Stimulated activated CD8-positive, alpha-beta memory T cell treated with anti-CD3 and anti-CD28 coated beads, Interleukin-15, amount 100 ng/mL, for 48 hours (primary cell): Measurements from ENCODE around the gene DAGLA.

Source experiments
- DNase-seq, 2 donors: peaks; one replicate each; pipeline ENCODE4 v3.0.0-alpha.2; 2020; ENCODE audit warnings: low read depth in 2 of 2

DAGLA gene

DNA sequence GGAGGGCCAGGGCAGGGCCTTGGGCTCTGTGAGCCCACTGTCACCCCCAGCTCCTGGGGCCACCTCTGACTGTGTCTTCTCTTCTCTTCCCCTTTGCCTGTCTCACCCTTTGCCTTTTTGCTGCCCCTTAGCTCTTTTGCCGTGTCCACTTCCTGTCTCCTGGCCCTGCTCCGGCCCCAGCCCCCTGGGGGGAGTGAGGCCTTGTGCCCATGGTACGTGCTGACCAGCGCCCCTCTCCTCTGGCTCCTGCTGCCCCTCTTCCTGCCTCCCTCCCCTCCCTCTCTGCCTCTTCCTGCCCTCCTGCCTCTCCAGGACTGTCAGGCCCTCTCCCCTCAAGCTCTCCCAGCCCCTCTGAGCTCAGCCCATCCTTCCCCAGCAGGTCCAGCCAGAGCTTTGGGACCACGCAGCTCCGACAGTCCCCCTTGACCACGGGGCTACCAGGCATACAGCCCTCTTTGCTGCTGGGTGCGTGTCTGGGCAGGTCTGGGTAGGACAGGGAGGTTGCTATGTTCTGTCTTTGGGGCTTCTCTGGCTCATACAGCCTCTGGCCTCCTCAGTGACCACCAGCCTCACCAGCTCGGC lies 100.5 kb downstream of the DAGLA start:
- no peak for DNase-seq

DNA sequence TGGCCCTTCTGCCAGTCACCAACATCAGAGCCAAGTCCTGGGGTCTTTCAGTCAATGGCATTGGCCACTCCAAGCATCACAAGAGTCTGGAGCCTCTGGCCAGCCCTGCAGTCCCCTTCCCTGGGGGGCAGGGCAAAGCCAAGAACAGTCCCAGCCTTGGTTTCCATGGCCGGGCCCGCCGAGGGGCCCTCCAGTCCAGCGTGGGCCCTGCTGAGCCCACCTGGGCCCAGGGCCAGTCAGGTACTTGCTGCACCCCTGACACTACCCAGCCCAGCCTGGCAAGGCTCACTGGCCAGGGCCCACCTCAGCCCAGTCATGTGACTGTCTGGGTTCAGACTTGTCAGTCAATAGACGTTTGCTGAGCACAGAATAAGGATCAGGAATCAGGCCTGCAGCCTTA lies 101.4 kb downstream of the DAGLA start:
- DNase-seq: no peak

- no peak for DNase-seq
Measured at GRCh38 chr11:61782299-61782698, 102.1 kb downstream of the DAGLA start.

DNA sequence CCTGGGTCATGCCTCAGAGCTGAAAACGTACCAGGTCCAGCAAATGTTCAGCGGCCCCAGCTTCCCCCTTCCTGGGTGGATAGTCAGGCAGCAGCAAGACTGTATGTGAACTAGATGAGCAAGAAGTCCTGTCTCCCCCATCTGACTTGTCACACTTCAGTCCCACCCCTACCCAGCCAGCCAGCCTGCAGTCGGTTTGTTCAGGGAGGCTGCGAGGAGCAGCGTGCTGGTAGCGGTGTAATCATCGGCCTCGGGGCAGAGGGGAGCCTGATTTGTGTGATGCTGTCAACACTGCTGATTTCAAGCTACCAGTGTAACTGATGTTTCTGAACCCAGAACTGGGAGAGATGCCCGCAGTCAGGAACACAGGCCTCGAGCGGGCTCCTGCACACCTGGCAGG lies 102.7 kb downstream of the DAGLA start:
- no peak for DNase-seq

DNA sequence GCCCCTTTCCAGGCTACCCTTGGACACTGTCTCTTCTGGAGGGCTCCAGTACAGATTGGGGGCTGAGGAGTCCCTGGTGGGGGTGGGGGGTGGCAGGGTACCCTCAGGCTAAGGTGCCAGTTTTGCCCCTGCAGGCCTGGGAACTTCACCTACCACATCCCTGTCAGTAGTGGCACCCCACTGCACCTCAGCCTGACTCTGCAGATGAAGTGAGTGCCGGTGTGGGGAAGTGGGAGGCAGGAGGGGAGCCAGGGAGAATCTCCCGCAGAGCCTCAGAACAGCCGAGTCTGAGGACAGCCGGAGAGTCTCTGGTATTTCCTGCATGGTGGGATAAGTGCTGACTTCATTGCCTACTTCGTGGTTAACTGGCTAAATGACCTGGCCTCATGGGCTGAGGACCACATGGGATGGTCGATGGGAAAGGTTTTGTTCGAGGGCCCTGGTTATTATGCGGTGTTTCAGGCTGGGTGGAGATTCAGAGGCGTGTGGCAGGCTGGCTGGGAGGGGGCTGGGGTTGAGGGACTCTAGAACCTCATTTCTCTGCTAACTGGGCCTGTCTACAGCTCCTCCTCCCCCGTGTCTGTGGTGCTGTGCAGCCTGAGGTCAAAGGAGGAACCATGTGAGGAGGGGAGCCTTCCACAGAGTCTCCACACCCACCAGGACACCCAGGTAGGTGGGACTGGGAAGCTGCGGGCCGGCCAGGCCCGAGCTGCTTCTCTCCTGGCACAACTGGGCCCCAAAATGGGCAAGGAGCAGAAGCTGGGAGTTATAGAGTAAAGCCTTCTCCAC lies 103.7 kb downstream of the DAGLA start:
- DNase-seq: no peak

DNA sequence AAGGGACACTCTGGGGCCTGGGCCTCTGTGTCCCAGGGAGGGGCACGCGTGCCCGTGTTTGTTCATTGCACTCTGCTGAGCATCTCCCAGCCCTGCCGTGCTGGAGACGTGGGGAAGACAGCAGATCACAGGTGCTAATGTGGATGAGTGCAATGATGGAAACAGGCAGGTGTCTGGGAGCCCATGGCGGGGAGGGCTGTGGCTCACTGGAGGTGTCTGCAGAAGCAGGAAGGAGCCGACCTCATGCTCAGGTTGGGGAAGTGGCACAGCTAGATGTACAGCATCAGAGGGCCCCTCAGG lies 104.3 kb downstream of the DAGLA start:
- DNase-seq: no peak

DNA sequence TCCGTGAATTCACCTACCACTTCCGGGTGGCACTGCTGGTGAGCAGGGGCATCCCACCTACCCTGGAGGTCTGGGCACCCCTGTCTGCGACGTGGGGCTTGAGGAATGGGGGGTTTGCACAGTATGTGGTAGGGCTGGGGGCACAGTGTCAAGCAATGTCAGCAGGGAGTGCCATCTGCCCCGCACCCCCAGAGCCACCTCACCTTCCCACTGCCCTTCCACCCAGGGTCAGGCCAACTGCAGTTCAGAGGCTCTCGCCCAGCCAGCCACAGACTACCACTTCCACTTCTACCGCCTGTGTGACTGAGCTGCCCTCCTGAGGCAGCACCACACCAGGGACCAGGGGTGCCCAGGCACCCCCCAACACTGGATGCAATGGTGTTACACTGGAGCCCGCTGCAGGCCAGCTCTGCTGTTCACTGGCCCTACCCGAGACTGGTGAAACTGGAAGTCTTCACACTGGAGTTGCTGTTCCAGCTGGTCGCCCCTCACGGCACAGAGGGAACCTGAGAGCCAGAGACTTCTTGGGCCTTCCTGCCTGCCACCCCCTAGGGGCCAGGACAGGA lies 105.7 kb downstream of the DAGLA start:
- DNase-seq: no peak

- DNase-seq: no peak
Measured at GRCh38 chr11:61787928-61788491, 107.8 kb downstream of the DAGLA start.

- peak in 1 of 2 donors; percentile 36 for DNase-seq
Measured at GRCh38 chr11:61791737-61792309, 111.6 kb downstream of the DAGLA start.

GRCh38 chr11:61792310-61793082 lies 112.3 kb downstream of the DAGLA start, which contains the start of the genes FEN1 and TMEM258:
Gene FEN1, plus strand, starts transcription at chr11:61792911. Its CDS starts 2,451 bp downstream, at chr11:61795362.
Gene TMEM258, minus strand, starts transcription at chr11:61792599. Its CDS starts 41 bp downstream, at chr11:61792558.
- peak; percentile 80 to 81 for DNase-seq

- DNase-seq: no peak
Measured at GRCh38 chr11:61793083-61793828, 113.1 kb downstream of the DAGLA start.

- DNase-seq: no peak
Measured at GRCh38 chr11:61793829-61794204, 113.6 kb downstream of the DAGLA start.

- DNase-seq: no peak
Measured at GRCh38 chr11:61794579-61794978, 114.4 kb downstream of the DAGLA start.

GRCh38 chr11:61795459-61795858 lies 115.3 kb downstream of the DAGLA start:
- DNase-seq: no peak

- DNase-seq: no peak
Measured at GRCh38 chr11:61795876-61796526, 115.8 kb downstream of the DAGLA start.
